IMR-90 (cell line): Measurements from ENCODE around the gene TMEM43. TPM values are rescaled to one million over a fixed set of nuclear protein-coding genes. Genes with fewer than 3 reads are reported as not detected.

ENCODE experiments used
- ATAC-seq: fragments of 200-7000 bp; cut with Tn5 transposase; 2 replicates; pipeline ENCODE4 v1.9.1; 2020; ENCODE audit warnings: low read depth, mild to moderate bottlenecking, moderate library complexity
- BruUV-seq: library from RNA; stranded (reverse); fragments of 400-500 nt; replicated peaks from 2 replicates; lab custom pipeline; 2021; lab: Mats Ljungman, UMichigan
- CTCF ChIA-PET: fragments of 300-600 bp; formaldehyde crosslinking; extraction: SDS; loops from one replicate; lab custom pipeline; 2021; ENCODE audit warnings: antibody characterized with exemption; lab: Yijun Ruan, JAX
- POLR2A ChIA-PET: fragments of 300-600 bp; sonication (Branson Sonifier 250); formaldehyde crosslinking; loops from one replicate; lab custom pipeline; 2022; ENCODE audit warnings: antibody characterized with exemption; ENCODE audit not compliant: unreplicated experiment; lab: Charles Lee
- DNase-seq: peaks from one replicate; pipeline ENCODE4 v3.0.0; 2013
- H2AFZ ChIP-seq: replicated peaks from 2 replicates; pipeline ENCODE3; 2013; ENCODE audit warnings: low read length, mild to moderate bottlenecking; ENCODE audit not compliant: poor library complexity
- H2AK5ac ChIP-seq: 2 replicates; pipeline ENCODE4 v1.6.1; 2013; ENCODE audit warnings: low read depth, low read length, inconsistent platforms
- H2AK9ac ChIP-seq: replicated peaks from 2 replicates; pipeline ENCODE3; 2013; ENCODE audit warnings: mild to moderate bottlenecking, low read depth, low read length, moderate library complexity; ENCODE audit not compliant: poor library complexity
- H2BK120ac ChIP-seq: 2 replicates; pipeline ENCODE4 v1.6.1; 2013; ENCODE audit warnings: low read depth, low read length, inconsistent platforms
- H2BK15ac ChIP-seq: 3 replicates; pipeline ENCODE4 v1.6.1; 2013; ENCODE audit warnings: low read depth, low read length, inconsistent platforms
- H2BK20ac ChIP-seq: 2 replicates; pipeline ENCODE4 v1.6.1; 2013; ENCODE audit warnings: low read depth, mild to moderate bottlenecking, inconsistent platforms, low read length, moderate library complexity
- H2BK5ac ChIP-seq: 2 replicates; pipeline ENCODE4 v1.6.1; 2013; ENCODE audit warnings: mild to moderate bottlenecking, low read depth, low read length, inconsistent platforms; ENCODE audit not compliant: poor library complexity, severe bottlenecking
- H3K14ac ChIP-seq: replicated peaks from 2 replicates; pipeline ENCODE4 v1.6.1; 2013; ENCODE audit warnings: low read depth, low read length, inconsistent platforms
- H3K18ac ChIP-seq: 2 replicates; pipeline ENCODE4 v1.6.1; 2013; ENCODE audit warnings: low read depth, low read length, control low read depth
- H3K23ac ChIP-seq: 2 replicates; pipeline ENCODE4 v1.6.1; 2013; ENCODE audit warnings: low read depth, low read length, inconsistent platforms
- H3K27ac ChIP-seq: 2 replicates; pipeline ENCODE4 v1.5.1; 2013; ENCODE audit warnings: mild to moderate bottlenecking, control low read depth, low read length; ENCODE audit not compliant: insufficient read depth
- H3K27me3 ChIP-seq: 2 replicates; pipeline ENCODE4 v1.6.1; 2013; ENCODE audit warnings: low read length; ENCODE audit not compliant: control insufficient read depth, insufficient read depth
- H3K36me3 ChIP-seq: 2 replicates; pipeline ENCODE4 v1.6.1; 2013; ENCODE audit warnings: low read length, mixed read lengths; ENCODE audit not compliant: control insufficient read depth, insufficient read depth
- H3K4ac ChIP-seq: 2 replicates; pipeline ENCODE4 v1.6.1; 2013; ENCODE audit warnings: low read depth, low read length, inconsistent platforms
- H3K4me1 ChIP-seq: 2 replicates; pipeline ENCODE4 v1.6.1; 2013; ENCODE audit warnings: low read length, mixed read lengths; ENCODE audit not compliant: control insufficient read depth, insufficient read depth
- H3K4me2 ChIP-seq: 2 replicates; pipeline ENCODE4 v1.6.1; 2013; ENCODE audit warnings: low read depth, mild to moderate bottlenecking, control low read depth, low read length, moderate library complexity
- H3K4me3 ChIP-seq: 2 replicates; pipeline ENCODE4 v1.5.1; 2013; ENCODE audit warnings: low read depth, mild to moderate bottlenecking, control low read depth, low read length, moderate library complexity; ENCODE audit not compliant: insufficient read depth
- H3K56ac ChIP-seq: 2 replicates; pipeline ENCODE4 v1.6.1; 2013; ENCODE audit warnings: low read length, inconsistent platforms; ENCODE audit not compliant: insufficient read depth; ENCODE audit errors: extremely low read depth
- H3K79me1 ChIP-seq, 2 experiments: 2 replicates each; pipeline ENCODE4 v1.6.1; 2013; ENCODE audit warnings: low read length in 2 of 2, inconsistent platforms in 1 of 2, low read depth in 1 of 2
- H3K9ac ChIP-seq: 2 replicates; pipeline ENCODE4 v1.6.1; 2013; ENCODE audit warnings: low read depth, low read length, control low read depth
- H3K9me1 ChIP-seq: 2 replicates; pipeline ENCODE4 v1.6.1; 2013; ENCODE audit warnings: low read length, inconsistent platforms; ENCODE audit not compliant: insufficient read depth
- H3K9me3 ChIP-seq: 2 replicates; pipeline ENCODE4 v1.6.1; 2013; ENCODE audit warnings: low read length; ENCODE audit not compliant: control insufficient read depth, insufficient read depth
- H4K20me1 ChIP-seq: 2 replicates; pipeline ENCODE4 v1.6.1; 2013; ENCODE audit warnings: low read length, inconsistent platforms; ENCODE audit not compliant: insufficient read depth
- H4K5ac ChIP-seq: 2 replicates; pipeline ENCODE4 v1.6.1; 2013; ENCODE audit warnings: mild to moderate bottlenecking, low read depth, low read length, control low read depth
- H4K8ac ChIP-seq, 2 experiments: 2 replicates each; pipeline ENCODE4 v1.6.1; 2013; ENCODE audit warnings: low read depth in 2 of 2, low read length in 2 of 2, control low read depth in 1 of 2, inconsistent platforms in 1 of 2
- H4K91ac ChIP-seq: 2 replicates; pipeline ENCODE4 v1.6.1; 2013; ENCODE audit warnings: low read depth, low read length, inconsistent platforms; ENCODE audit not compliant: insufficient read depth
- BHLHE40 ChIP-seq: fragments of 150-350 bp; IDR thresholded peaks from 2 replicates; pipeline ENCODE4 v1.6.1; 2016; ENCODE audit warnings: mild to moderate bottlenecking, low read depth, low read length
- CEBPB ChIP-seq: IDR thresholded peaks from 2 replicates; pipeline ENCODE4 v1.6.1; 2012; ENCODE audit warnings: low read depth, low read length, improper control_type of control experiment
- CHD1 ChIP-seq: IDR thresholded peaks from 2 replicates; pipeline ENCODE4 v1.6.1; 2012; ENCODE audit warnings: low read depth, low read length, improper control_type of control experiment
- FOS ChIP-seq: fragments of 150-350 bp; IDR thresholded peaks from 2 replicates; pipeline ENCODE4 v1.6.1; 2016; ENCODE audit warnings: low read depth, low read length
- MAFK ChIP-seq: IDR thresholded peaks from 2 replicates; pipeline ENCODE4 v1.6.1; 2012; ENCODE audit warnings: low read depth, low read length, improper control_type of control experiment
- MAZ ChIP-seq: IDR thresholded peaks from 2 replicates; pipeline ENCODE4 v1.6.1; 2012; ENCODE audit warnings: low read depth, mild to moderate bottlenecking, low read length, improper control_type of control experiment, moderate library complexity, borderline replicate concordance
- MXI1 ChIP-seq: IDR thresholded peaks from 2 replicates; pipeline ENCODE4 v1.6.1; 2012; ENCODE audit warnings: low read depth, mild to moderate bottlenecking, low read length, moderate library complexity, borderline replicate concordance
- NFE2L2 ChIP-seq: fragments of 150-350 bp; IDR thresholded peaks from 2 replicates; pipeline ENCODE4 v1.6.1; 2016; ENCODE audit warnings: low read depth, mild to moderate bottlenecking, low read length
- POLR2A ChIP-seq: IDR thresholded peaks from 2 replicates; pipeline ENCODE4 v1.6.1; 2012; ENCODE audit warnings: mild to moderate bottlenecking, low read depth, low read length
- RAD21 ChIP-seq: IDR thresholded peaks from 2 replicates; pipeline ENCODE4 v1.6.1; 2012; ENCODE audit warnings: low read length, improper control_type of control experiment
- RCOR1 ChIP-seq: IDR thresholded peaks from 2 replicates; pipeline ENCODE4 v1.6.1; 2012; ENCODE audit warnings: mild to moderate bottlenecking, low read length, improper control_type of control experiment; ENCODE audit not compliant: insufficient replicate concordance
- RFX5 ChIP-seq: IDR thresholded peaks from 2 replicates; pipeline ENCODE4 v1.8.0; 2012; ENCODE audit warnings: low read depth, mild to moderate bottlenecking, low read length, moderate library complexity
- SMC3 ChIP-seq: fragments of 150-350 bp; IDR thresholded peaks from 2 replicates; pipeline ENCODE4 v1.6.1; 2016; ENCODE audit warnings: low read depth, mild to moderate bottlenecking, antibody characterized with exemption, low read length, moderate library complexity
- WGBS, 2 experiments: methylation state at CpG; one replicate each; pipeline versions ENCODE4 v1.1.5 to v1.1.7; 2013; ENCODE audit warnings: missing lambda C conversion rate in 2 of 2; ENCODE audit not compliant: insufficient read length in 1 of 2; ENCODE audit errors: extremely low coverage in 2 of 2; 5-methylcytosine and 5-hydroxymethylcytosine counted together
- dilution Hi-C: fragments of 300-500 bp; cut with HindIII; formaldehyde crosslinking; loops from one replicate; pipeline ENCODE4 v1.14.3; 2018; ENCODE audit warnings: low sequenced_read_pairs; ENCODE audit not compliant: unreplicated experiment
- in situ Hi-C: fragments of 300-500 bp; cut with MboI; formaldehyde crosslinking; loops from 3 replicates; pipeline ENCODE4 v1.14.3; 2019; ENCODE audit warnings: low sequenced_read_pairs, inconsistent platforms, mixed read lengths
- intact Hi-C: fragments of 100-400 bp; cut with micrococcal nuclease; formaldehyde crosslinking; loops from 2 replicates; pipeline ENCODE4 v1.10.0; 2022
- polyA plus RNA-seq, 3 experiments: library from polyadenylated mRNA; depleted of rRNA; stranded (reverse); fragments of >200 nt; gene quantifications; 2 replicates each; pipeline ENCODE4 v1.2.3, GENCODE V29; 2012; ENCODE audit warnings: low replicate concordance in 1 of 3
- total RNA-seq: library from RNA; depleted of rRNA; stranded (reverse); fragments of >200 nt; gene quantifications from 2 replicates; pipeline ENCODE4 v1.2.3, GENCODE V29; 2012
- TF ChIP-seq, protein P1 (sequence below): conservative IDR thresholded peaks from 2 replicates; pipeline ENCODE4 v1.5.1; 2012; ENCODE audit warnings: mild to moderate bottlenecking, low read depth, low read length, improper control_type of control experiment
- TF ChIP-seq, protein P2 (sequence below): fragments of 150-350 bp; IDR thresholded peaks from 2 replicates; pipeline ENCODE4 v1.6.1; 2016; ENCODE audit warnings: low read depth, mild to moderate bottlenecking, low read length, moderate library complexity, borderline replicate concordance
- TF ChIP-seq, protein P3 (sequence below): fragments of 150-350 bp; IDR thresholded peaks from 2 replicates; pipeline ENCODE4 v1.6.1; 2017; ENCODE audit warnings: mild to moderate bottlenecking, antibody characterized with exemption, low read length, low read depth

Gene TMEM43
- total and polyA plus RNA-seq, 2 of the 4 experiments (the other 2 are of a cell fraction) = 109 to 114 TPM

DNA sequence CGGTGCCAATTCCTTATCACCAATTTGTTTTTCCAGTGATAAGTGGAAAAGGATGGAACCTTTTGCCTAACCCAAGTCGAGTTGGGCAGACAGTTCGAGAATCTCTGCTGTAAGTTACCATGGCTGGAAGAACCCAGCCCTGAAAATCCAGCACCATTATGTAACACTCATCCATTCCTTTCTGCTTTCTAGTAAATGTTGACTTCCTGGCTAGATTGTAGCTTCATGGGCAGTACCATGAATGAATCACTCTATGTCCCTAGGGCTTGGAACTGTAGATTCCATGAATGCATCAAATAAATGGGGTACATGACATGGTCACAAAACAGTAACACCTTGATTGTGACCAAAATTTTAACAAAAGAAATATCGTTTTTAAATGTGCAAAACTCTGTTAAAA, 14.2 kb upstream of the TMEM43 start:
- no peak overlapping the region for H3K27ac ChIP-seq
- H3K36me3 ChIP-seq = peaks cover 15% of the 10 kb centered on the region
- ChIA-PET POLR2A (no interaction called here), CTCF (no interaction called here)
- BruUV-seq = no TSS peak
- no peaks in the 10 kb centered on the region for H3K27me3 ChIP-seq
- H3K4me2 ChIP-seq = no peak overlapping the region
- no peak overlapping the region; the same call in 1 of the 2 replicates for H3K56ac ChIP-seq
- H3K9ac ChIP-seq = no peak overlapping the region
- 82% methylated on average over 2 of the region's 4 CpGs; no CpG with 5 or more reads in 1 of the 2 experiments for WGBS, 2 experiments
- H4K91ac ChIP-seq = no peak overlapping the region
- H4K20me1 ChIP-seq = no peaks in the 10 kb centered on the region
- TF ChIP-seq FOS (no peak), SMC3 (no peak), POLR2A (no peak), CEBPB (no peak), RCOR1 (no peak), RAD21 (no peak), BHLHE40 (no peak), NFE2L2 (no peak), MAFK (no peak), MAZ (no peak), MXI1 (no peak), CHD1 (no peak), RFX5 (no peak)
- TF ChIP-seq, protein P1, sequence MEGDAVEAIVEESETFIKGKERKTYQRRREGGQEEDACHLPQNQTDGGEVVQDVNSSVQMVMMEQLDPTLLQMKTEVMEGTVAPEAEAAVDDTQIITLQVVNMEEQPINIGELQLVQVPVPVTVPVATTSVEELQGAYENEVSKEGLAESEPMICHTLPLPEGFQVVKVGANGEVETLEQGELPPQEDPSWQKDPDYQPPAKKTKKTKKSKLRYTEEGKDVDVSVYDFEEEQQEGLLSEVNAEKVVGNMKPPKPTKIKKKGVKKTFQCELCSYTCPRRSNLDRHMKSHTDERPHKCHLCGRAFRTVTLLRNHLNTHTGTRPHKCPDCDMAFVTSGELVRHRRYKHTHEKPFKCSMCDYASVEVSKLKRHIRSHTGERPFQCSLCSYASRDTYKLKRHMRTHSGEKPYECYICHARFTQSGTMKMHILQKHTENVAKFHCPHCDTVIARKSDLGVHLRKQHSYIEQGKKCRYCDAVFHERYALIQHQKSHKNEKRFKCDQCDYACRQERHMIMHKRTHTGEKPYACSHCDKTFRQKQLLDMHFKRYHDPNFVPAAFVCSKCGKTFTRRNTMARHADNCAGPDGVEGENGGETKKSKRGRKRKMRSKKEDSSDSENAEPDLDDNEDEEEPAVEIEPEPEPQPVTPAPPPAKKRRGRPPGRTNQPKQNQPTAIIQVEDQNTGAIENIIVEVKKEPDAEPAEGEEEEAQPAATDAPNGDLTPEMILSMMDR = no peak
- TF ChIP-seq, protein P2, sequence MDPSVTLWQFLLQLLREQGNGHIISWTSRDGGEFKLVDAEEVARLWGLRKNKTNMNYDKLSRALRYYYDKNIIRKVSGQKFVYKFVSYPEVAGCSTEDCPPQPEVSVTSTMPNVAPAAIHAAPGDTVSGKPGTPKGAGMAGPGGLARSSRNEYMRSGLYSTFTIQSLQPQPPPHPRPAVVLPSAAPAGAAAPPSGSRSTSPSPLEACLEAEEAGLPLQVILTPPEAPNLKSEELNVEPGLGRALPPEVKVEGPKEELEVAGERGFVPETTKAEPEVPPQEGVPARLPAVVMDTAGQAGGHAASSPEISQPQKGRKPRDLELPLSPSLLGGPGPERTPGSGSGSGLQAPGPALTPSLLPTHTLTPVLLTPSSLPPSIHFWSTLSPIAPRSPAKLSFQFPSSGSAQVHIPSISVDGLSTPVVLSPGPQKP = no peak
- TF ChIP-seq, protein P3, sequence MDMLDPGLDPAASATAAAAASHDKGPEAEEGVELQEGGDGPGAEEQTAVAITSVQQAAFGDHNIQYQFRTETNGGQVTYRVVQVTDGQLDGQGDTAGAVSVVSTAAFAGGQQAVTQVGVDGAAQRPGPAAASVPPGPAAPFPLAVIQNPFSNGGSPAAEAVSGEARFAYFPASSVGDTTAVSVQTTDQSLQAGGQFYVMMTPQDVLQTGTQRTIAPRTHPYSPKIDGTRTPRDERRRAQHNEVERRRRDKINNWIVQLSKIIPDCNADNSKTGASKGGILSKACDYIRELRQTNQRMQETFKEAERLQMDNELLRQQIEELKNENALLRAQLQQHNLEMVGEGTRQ = no peak
- H2BK5ac ChIP-seq = no peak overlapping the region
- dilution Hi-C loops = no loop called here
- H3K18ac ChIP-seq = no peak overlapping the region
- DNase-seq (no peak), ATAC-seq (no peak)
- no peak overlapping the region for H3K4me3 ChIP-seq
- H3K9me3 ChIP-seq = no peaks in the 10 kb centered on the region
- H2AK9ac ChIP-seq = no peak overlapping the region
- H4K8ac ChIP-seq = no peak overlapping the region
- no peak overlapping the region for H3K4ac ChIP-seq
- no peak overlapping the region for H3K23ac ChIP-seq
- H2BK15ac ChIP-seq = no peak overlapping the region
- no peak overlapping the region for H2BK20ac ChIP-seq
- H2AFZ ChIP-seq = no peak overlapping the region
- intact Hi-C loops = no loop called here
- H2BK120ac ChIP-seq = no peak overlapping the region
- H3K4me1 ChIP-seq = no peaks in the 10 kb centered on the region
- no peaks in the 10 kb centered on the region; a peak in 1 of 4 replicates for H3K79me1 ChIP-seq
- H2AK5ac ChIP-seq = no peak overlapping the region
- 0 out of 2 replicates have a peak, but pooled peaks cover 4% of the 10 kb centered on the region for H3K9me1 ChIP-seq
- in situ Hi-C loops = loop anchor here (25.0 kb wide), 2 partner anchors 223 to 623 kb away; partner anchors contain the start of genes HDAC11 and WNT7A
- H3K14ac ChIP-seq = no peak overlapping the region
- H4K5ac ChIP-seq = no peak overlapping the region
